Neuronal stem cell (in vitro differentiated cells): ENCODE measurements around the gene TANC2.
"Not testable (repeated sequence)": the region's sequence is repeated elsewhere in the genome, so short reads cannot be mapped to it uniquely, and the experiment has no call there.

Experiments used
- DNase-seq: peaks from one replicate; pipeline ENCODE4 v3.0.0-alpha.2; 2013; ENCODE audit warnings: low spot score
- H2AFZ ChIP-seq: one replicate; pipeline ENCODE4 v1.6.1; 2013; ENCODE audit warnings: mild to moderate bottlenecking, low read length, inconsistent platforms
- H2AK5ac ChIP-seq: 2 replicates; pipeline ENCODE4 v1.6.1; 2013; ENCODE audit warnings: low read depth, mild to moderate bottlenecking, inconsistent platforms, low read length, moderate library complexity, mixed read lengths
- H2BK120ac ChIP-seq: 2 replicates; pipeline ENCODE4 v1.6.1; 2013; ENCODE audit warnings: low read depth, mild to moderate bottlenecking, inconsistent platforms, low read length, moderate library complexity, mixed read lengths
- H2BK12ac ChIP-seq: one replicate; pipeline ENCODE4 v1.6.1; 2013; ENCODE audit warnings: low read length, inconsistent platforms
- H2BK15ac ChIP-seq: 2 replicates; pipeline ENCODE4 v1.6.1; 2013; ENCODE audit warnings: mild to moderate bottlenecking, low read length, inconsistent platforms, mixed read lengths
- H2BK5ac ChIP-seq: one replicate; pipeline ENCODE4 v1.6.1; 2013; ENCODE audit warnings: inconsistent platforms, mild to moderate bottlenecking, low read length, moderate library complexity
- H3K14ac ChIP-seq: one replicate; pipeline ENCODE4 v1.6.1; 2013; ENCODE audit warnings: low read length, inconsistent platforms
- H3K18ac ChIP-seq: 2 replicates; pipeline ENCODE4 v1.6.1; 2013; ENCODE audit warnings: low read length, inconsistent platforms
- H3K23ac ChIP-seq: 2 replicates; pipeline ENCODE4 v1.6.1; 2013; ENCODE audit warnings: low read depth, mild to moderate bottlenecking, mixed read lengths, low read length, inconsistent platforms; ENCODE audit not compliant: poor library complexity
- H3K27ac ChIP-seq: replicated peaks from 3 replicates; pipeline ENCODE4 v1.5.1; 2013; ENCODE audit warnings: low read length, inconsistent platforms
- H3K27me3 ChIP-seq, 3 experiments: 2 replicates each; pipeline ENCODE4 v1.6.1; 2013; ENCODE audit warnings: low read length in 3 of 3, mild to moderate bottlenecking in 2 of 3, inconsistent platforms in 1 of 3, low read depth in 1 of 3, mixed read lengths in 1 of 3, moderate library complexity in 1 of 3; ENCODE audit not compliant: control insufficient read depth in 3 of 3, insufficient read depth in 3 of 3
- H3K36me3 ChIP-seq, 2 donors: replicated peaks in 1 of 2; 2 replicates each; pipeline ENCODE4 v1.6.1; 2013; ENCODE audit warnings: low read length in 2 of 2; ENCODE audit not compliant: control insufficient read depth in 2 of 2, insufficient read depth in 2 of 2
- H3K4ac ChIP-seq: 2 replicates; pipeline ENCODE4 v1.6.1; 2013; ENCODE audit warnings: inconsistent platforms, mild to moderate bottlenecking, low read length, moderate library complexity
- H3K4me1 ChIP-seq, 2 donors: 1 replicate in 1 of 2; 2 replicates in 1 of 2; pipeline ENCODE4 v1.6.1; 2013; ENCODE audit warnings: low read length in 2 of 2, low read depth in 1 of 2; ENCODE audit not compliant: control insufficient read depth in 2 of 2, insufficient read depth in 1 of 2
- H3K4me2 ChIP-seq: one replicate; pipeline ENCODE4 v1.6.1; 2013; ENCODE audit warnings: mild to moderate bottlenecking, low read length, inconsistent platforms; ENCODE audit not compliant: insufficient read depth, poor library complexity, severe bottlenecking
- H3K4me3 ChIP-seq, 2 donors: 2 replicates each; pipeline ENCODE4 v1.5.1; 2013; ENCODE audit warnings: low read length in 2 of 2, mild to moderate bottlenecking in 2 of 2, inconsistent platforms in 1 of 2, moderate library complexity in 1 of 2
- H3K79me1 ChIP-seq: one replicate; pipeline ENCODE4 v1.6.1; 2013; ENCODE audit warnings: low read depth, mild to moderate bottlenecking, inconsistent platforms, low read length, moderate library complexity
- H3K9ac ChIP-seq: one replicate; pipeline ENCODE4 v1.6.1; 2013; ENCODE audit warnings: mild to moderate bottlenecking, low read depth, low read length, inconsistent platforms; ENCODE audit not compliant: poor library complexity
- H3K9me3 ChIP-seq, 2 donors: replicated peaks in 1 of 2; 2 replicates each; pipeline versions ENCODE3 to v1.6.1; 2013; ENCODE audit warnings: low read length in 2 of 2, mild to moderate bottlenecking in 2 of 2, inconsistent platforms in 1 of 2, low read depth in 1 of 2, mixed read lengths in 1 of 2, moderate library complexity in 1 of 2; ENCODE audit not compliant: control insufficient read depth in 2 of 2, insufficient read depth in 1 of 2
- H4K8ac ChIP-seq: one replicate; pipeline ENCODE4 v1.6.1; 2013; ENCODE audit warnings: low read depth, mild to moderate bottlenecking, inconsistent platforms, low read length, moderate library complexity
- H4K91ac ChIP-seq: one replicate; pipeline ENCODE4 v1.6.1; 2013; ENCODE audit warnings: low read length, low read depth, mild to moderate bottlenecking, inconsistent platforms; ENCODE audit not compliant: poor library complexity
- WGBS, 2 donors: extraction: QIAGEN DNeasy Blood & Tissue Kit; methylation state at CpG; one replicate each; pipeline ENCODE4 v1.1.7; 2013; ENCODE audit warnings: missing lambda C conversion rate in 2 of 2, mixed read lengths in 1 of 2; ENCODE audit not compliant: insufficient read length in 2 of 2, insufficient replicate concordance in 1 of 2; ENCODE audit errors: extremely low coverage in 2 of 2; 5-methylcytosine and 5-hydroxymethylcytosine counted together

The TANC2 gene

DNA sequence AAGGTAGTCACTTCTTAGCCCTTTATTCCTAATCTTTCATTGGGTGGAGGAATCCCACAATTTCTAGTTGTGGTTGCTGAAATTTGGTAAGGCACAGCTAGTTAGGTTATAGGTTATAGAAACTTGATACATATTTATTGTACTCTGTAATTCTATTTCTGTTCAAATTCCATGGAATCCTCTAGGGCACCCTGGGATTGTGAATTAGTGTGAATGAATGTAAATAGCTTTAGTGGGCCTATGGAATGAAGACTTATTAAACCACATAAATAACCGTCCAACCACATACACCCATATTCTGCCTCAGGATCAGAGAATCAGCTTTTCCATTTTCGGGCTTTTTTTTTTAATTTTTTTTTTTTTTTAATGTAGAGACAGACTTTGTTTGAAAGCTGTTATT is 9.2 kb downstream of the TANC2 start:
- no CpG with 5 or more reads among the region's 2 CpGs for WGBS, 2 donors

DNA sequence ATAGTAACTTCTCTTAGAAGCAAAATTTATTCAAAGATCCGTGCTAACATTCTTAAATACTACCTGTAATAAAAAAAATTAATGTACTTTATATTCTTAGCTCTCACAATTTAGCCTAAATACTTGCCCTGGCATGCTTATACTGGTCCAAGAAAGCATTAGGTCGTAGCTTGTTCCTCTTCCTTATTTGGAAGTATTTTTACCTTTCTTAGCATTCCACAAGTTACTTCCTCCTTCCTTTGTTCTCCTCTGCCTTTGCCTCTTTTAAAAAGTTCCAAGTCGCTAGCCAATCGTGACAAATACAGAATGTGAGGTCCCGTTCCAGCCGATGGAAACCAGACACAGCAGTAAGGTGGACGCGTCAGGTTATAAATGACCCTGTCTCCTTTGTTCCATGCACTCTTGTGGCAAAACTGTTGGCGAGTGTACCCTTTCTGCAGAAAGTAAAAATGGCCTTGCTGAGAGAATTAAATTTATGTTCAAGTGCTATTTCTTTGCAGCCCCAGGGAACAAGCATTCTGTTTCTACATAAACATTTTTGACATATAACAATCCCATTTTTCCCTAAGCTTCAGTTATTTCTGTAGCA is 10.7 kb downstream of the TANC2 start:
- WGBS, 2 donors = no CpG with 5 or more reads among the region's 9 CpGs
- not testable (repeated sequence) for H3K4me3 ChIP-seq, H2BK120ac ChIP-seq, H3K4ac ChIP-seq, H4K8ac ChIP-seq, H3K18ac ChIP-seq, H3K14ac ChIP-seq, H4K91ac ChIP-seq, DNase-seq, H2BK12ac ChIP-seq, H2BK5ac ChIP-seq, H3K9ac ChIP-seq, H2AK5ac ChIP-seq, H3K23ac ChIP-seq, H3K27me3 ChIP-seq, H3K79me1 ChIP-seq, H3K36me3 ChIP-seq, H2AFZ ChIP-seq, H3K27ac ChIP-seq, H3K4me1 ChIP-seq, H2BK15ac ChIP-seq, H3K4me2 ChIP-seq
- peaks cover 0 to 25% of the 10 kb centered on the region in 2 donors for H3K9me3 ChIP-seq

More for the DNA sequence above, 9.2 kb downstream of the TANC2 start:
- Histone ChIP-seq H4K8ac (no peak overlapping the region), H3K23ac (no peak overlapping the region), H3K9ac (no peak overlapping the region), H3K27me3 (no peaks in the 10 kb centered on the region), H2AFZ (no peak overlapping the region), H2BK15ac (no peak overlapping the region), H3K14ac (no peak overlapping the region), H3K27ac (no peak overlapping the region), H3K36me3 (no peaks in the 10 kb centered on the region), H3K4me3 (no peak overlapping the region), H3K79me1 (no peaks in the 10 kb centered on the region), H3K9me3 (peaks cover 0 to 32% of the 10 kb centered on the region in 2 donors), H4K91ac (no peak overlapping the region), H3K18ac (no peak overlapping the region), H3K4me2 (no peak overlapping the region), H2BK5ac (no peak overlapping the region), H2BK12ac (no peak overlapping the region), H2BK120ac (no peak overlapping the region), H3K4ac (no peak overlapping the region), H3K4me1 (no peaks in the 10 kb centered on the region), H2AK5ac (no peak overlapping the region)
- DNase-seq = no peak

DNA sequence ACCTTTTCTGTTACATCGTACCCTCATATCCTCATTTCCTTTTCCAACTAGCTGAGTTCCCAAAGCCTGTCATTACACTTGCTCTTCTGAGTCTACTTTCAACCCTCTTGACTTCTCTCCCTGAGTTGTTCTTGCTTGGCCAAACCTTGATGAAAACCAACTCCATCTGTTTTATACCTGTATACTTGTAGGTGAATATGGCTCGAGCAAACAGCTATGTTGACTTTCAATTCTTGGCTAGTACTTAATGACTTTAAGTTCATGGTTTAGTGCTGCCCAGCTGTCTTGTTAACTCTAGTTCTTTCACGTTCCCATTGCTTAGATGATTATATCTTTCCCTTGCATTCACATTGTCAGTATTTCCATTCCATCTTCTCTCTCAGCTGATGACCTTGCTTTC is 14.8 kb downstream of the TANC2 start:
- Histone ChIP-seq H3K9ac (no peak overlapping the region), H2AK5ac (no peak overlapping the region), H4K8ac (no peak overlapping the region), H3K23ac (no peak overlapping the region), H4K91ac (no peak overlapping the region), H3K4ac (no peak overlapping the region), H3K4me1 (no peaks in the 10 kb centered on the region), H3K27me3 (no peaks in the 10 kb centered on the region), H3K79me1 (no peaks in the 10 kb centered on the region), H2BK15ac (no peak overlapping the region), H2BK5ac (no peak overlapping the region), H3K36me3 (no peaks in the 10 kb centered on the region), H3K9me3 (peaks cover 2 to 37% of the 10 kb centered on the region in 2 donors), H3K4me3 (no peak overlapping the region), H3K27ac (no peak overlapping the region), H2BK120ac (no peak overlapping the region), H3K4me2 (no peak overlapping the region), H3K18ac (no peak overlapping the region), H2BK12ac (no peak overlapping the region), H3K14ac (no peak overlapping the region), H2AFZ (no peak overlapping the region)
- no CpG with 5 or more reads among the region's 3 CpGs for WGBS, 2 donors
- DNase-seq = no peak

DNA sequence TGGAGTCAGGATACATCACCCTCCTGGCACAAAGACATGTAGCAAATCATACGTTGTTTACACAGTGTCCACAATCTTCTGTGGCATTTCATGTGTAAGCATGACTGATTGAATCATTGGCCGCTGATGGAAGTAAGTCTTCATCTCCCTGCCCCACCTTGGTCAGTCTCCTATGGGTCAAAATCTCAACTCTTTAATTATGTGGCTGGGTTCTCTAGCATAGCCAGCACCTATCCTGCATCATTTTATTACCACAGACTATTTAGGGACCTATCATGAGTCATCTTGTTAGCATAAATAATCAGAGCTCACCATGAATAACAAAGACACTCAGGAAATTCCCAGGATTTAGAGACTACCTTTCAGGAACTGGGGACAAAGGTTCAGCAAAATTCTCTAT is 15.9 kb downstream of the TANC2 start:
- H3K4me3 ChIP-seq = no peak overlapping the region
- no peak overlapping the region for H2BK12ac ChIP-seq
- WGBS, 2 donors = no CpG with 5 or more reads among the region's 2 CpGs
- no peak overlapping the region for H3K23ac ChIP-seq
- no peaks in the 10 kb centered on the region for H3K4me1 ChIP-seq
- H3K4me2 ChIP-seq = no peak overlapping the region
- H2BK15ac ChIP-seq = no peak overlapping the region
- no peak for DNase-seq
- no peak overlapping the region for H2BK120ac ChIP-seq
- no peak overlapping the region for H2AK5ac ChIP-seq
- H3K27ac ChIP-seq = no peak overlapping the region
- no peaks in the 10 kb centered on the region for H3K79me1 ChIP-seq
- H3K9me3 ChIP-seq = peaks cover 2 to 35% of the 10 kb centered on the region in 2 donors
- no peak overlapping the region for H4K8ac ChIP-seq
- H3K9ac ChIP-seq = no peak overlapping the region
- no peak overlapping the region for H3K18ac ChIP-seq
- no peak overlapping the region for H4K91ac ChIP-seq
- no peak overlapping the region for H2AFZ ChIP-seq
- H2BK5ac ChIP-seq = no peak overlapping the region
- H3K36me3 ChIP-seq = no peaks in the 10 kb centered on the region
- H3K27me3 ChIP-seq = no peaks in the 10 kb centered on the region
- no peak overlapping the region for H3K14ac ChIP-seq
- no peak overlapping the region for H3K4ac ChIP-seq
